Measurements from ENCODE around the gene ZNF782.
"Not testable (repeated sequence)": the region's sequence is repeated elsewhere in the genome, so short reads cannot be mapped to it uniquely, and the experiment has no call there.

DNA sequence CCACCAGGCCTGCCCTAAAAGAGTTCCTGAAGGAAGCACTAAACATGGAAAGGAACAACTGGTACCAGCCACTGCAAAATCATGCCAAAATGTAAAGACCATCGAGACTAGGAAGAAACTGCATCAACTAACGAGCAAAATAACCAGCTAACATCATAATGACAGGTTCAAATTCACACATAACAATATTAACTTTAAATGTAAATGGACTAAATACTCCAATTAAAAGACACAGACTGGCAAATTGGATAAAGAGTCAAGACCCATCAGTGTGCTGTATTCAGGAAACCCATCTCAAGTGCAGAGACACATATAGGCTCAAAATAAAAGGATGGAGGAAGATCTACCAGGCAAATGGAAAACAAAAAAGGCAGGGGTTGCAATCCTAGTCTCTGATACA lies 55.4 kb downstream of the ZNF782 start:
- TF ChIP-seq, protein P1, sequence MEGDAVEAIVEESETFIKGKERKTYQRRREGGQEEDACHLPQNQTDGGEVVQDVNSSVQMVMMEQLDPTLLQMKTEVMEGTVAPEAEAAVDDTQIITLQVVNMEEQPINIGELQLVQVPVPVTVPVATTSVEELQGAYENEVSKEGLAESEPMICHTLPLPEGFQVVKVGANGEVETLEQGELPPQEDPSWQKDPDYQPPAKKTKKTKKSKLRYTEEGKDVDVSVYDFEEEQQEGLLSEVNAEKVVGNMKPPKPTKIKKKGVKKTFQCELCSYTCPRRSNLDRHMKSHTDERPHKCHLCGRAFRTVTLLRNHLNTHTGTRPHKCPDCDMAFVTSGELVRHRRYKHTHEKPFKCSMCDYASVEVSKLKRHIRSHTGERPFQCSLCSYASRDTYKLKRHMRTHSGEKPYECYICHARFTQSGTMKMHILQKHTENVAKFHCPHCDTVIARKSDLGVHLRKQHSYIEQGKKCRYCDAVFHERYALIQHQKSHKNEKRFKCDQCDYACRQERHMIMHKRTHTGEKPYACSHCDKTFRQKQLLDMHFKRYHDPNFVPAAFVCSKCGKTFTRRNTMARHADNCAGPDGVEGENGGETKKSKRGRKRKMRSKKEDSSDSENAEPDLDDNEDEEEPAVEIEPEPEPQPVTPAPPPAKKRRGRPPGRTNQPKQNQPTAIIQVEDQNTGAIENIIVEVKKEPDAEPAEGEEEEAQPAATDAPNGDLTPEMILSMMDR (IDR thresholded peaks at IDR 0.05; ENCODE audit: low read depth, low read length, poor library complexity, severe bottlenecking), result not testable (repeated sequence)
- not testable (repeated sequence) for TF ChIP-seq EZH2phosphoT487 (IDR thresholded peaks at IDR 0.05; ENCODE audit: borderline replicate concordance, low read length)
